Heart left ventricle (tissue), 16 donors: ENCODE results near the gene PTPRN2. TPM values are rescaled to one million over a fixed set of nuclear protein-coding genes. Genes with fewer than 3 reads are reported as not detected.

Source experiments
- ATAC-seq, 4 donors: fragments of 200-7000 bp; cut with Tn5 transposase; one replicate each; pipeline ENCODE4 v1.9.1; 2020 to 2022; ENCODE audit warnings: moderate library complexity in 4 of 4, mild to moderate bottlenecking in 3 of 4, moderate number of reproducible peaks in 1 of 4
- DNase-seq, 5 donors: peaks; one replicate each; pipeline ENCODE4 v3.0.0-alpha.2; 2020
- H3K27ac ChIP-seq, 12 donors: fragments of 200-600 bp; sonication (generic) in 4 of 12; one replicate each; pipeline versions ENCODE4 v1.5.0 to v1.8.0; 2016 to 2022; ENCODE audit warnings: mild to moderate bottlenecking in 2 of 12
- H3K27me3 ChIP-seq, 9 donors: fragments of 200-600 bp; sonication (generic) in 2 of 9; one replicate each; pipeline versions ENCODE4 v1.5.1 to v1.8.0; 2016 to 2022; ENCODE audit warnings: mild to moderate bottlenecking in 3 of 9
- H3K36me3 ChIP-seq, 9 donors: fragments of 200-600 bp; sonication (generic) in 2 of 9; one replicate each; pipeline versions ENCODE4 v1.5.0 to v1.8.0; 2018 to 2022; ENCODE audit warnings: mild to moderate bottlenecking in 2 of 9
- H3K4me1 ChIP-seq, 12 donors: fragments of 200-600 bp; sonication (generic) in 4 of 12; one replicate each; pipeline versions ENCODE4 v1.5.0 to v1.8.0; 2016 to 2022; ENCODE audit warnings: mild to moderate bottlenecking in 3 of 12
- H3K4me3 ChIP-seq, 12 donors: fragments of 200-600 bp; sonication (generic) in 4 of 12; one replicate each; pipeline versions ENCODE4 v1.5.0 to v1.8.0; 2017 to 2022; ENCODE audit warnings: mild to moderate bottlenecking in 9 of 12, moderate library complexity in 4 of 12
- H3K9me3 ChIP-seq, 12 donors: fragments of 200-600 bp; sonication (generic) in 4 of 12; one replicate each; pipeline versions ENCODE4 v1.5.0 to v1.8.0; 2016 to 2022; ENCODE audit warnings: mild to moderate bottlenecking in 1 of 12
- CTCF ChIP-seq, 12 donors: fragments of 200-600 bp; sonication (generic) in 4 of 12; IDR thresholded peaks; one replicate each; pipeline versions ENCODE4 v1.5.0 to v1.8.0; 2018 to 2022; ENCODE audit warnings: antibody characterized with exemption in 12 of 12, mild to moderate bottlenecking in 5 of 12
- POLR2A ChIP-seq, 2 donors: fragments of 450-650 bp; IDR thresholded peaks; one replicate each; pipeline ENCODE4 v1.6.1; 2017; ENCODE audit warnings: antibody characterized with exemption in 2 of 2, mild to moderate bottlenecking in 2 of 2, moderate library complexity in 2 of 2
- WGBS, 4 donors: extraction: QIAGEN DNeasy Blood & Tissue Kit in 2 of 4; methylation state at CpG; one replicate each; pipeline versions ENCODE4 v1.1.5 to v1.1.7; 2013 to 2018; 5-methylcytosine and 5-hydroxymethylcytosine counted together
- intact Hi-C, 10 donors: fragments of 100-400 bp; cut with DNase I; formaldehyde crosslinking; loops; one replicate each; pipeline versions ENCODE4 v1.11.1 to v1.14.2; 2022
- polyA plus RNA-seq, 2 donors: library from polyadenylated mRNA; stranded (reverse); fragments of 200-250 nt; gene quantifications; one replicate each; pipeline ENCODE4 v1.2.3, GENCODE V29; 2013
- total RNA-seq, 9 donors: library from RNA; depleted of rRNA in 2 of 9; stranded (reverse); fragments of >200 nt in 2 of 9; fragmentation: NEBNext Ultra II Directional in 3 of 9; extraction: Animal tissue kit (Norgen Biotek cat#: 25700) in 3 of 9; gene quantifications; one replicate each; pipeline versions ENCODE4 v1.1.0 to v1.2.4, GENCODE V29; 2016 to 2023
- donor health status: ischemic (EF 13 %, LVEDD 7.1; RV severe dilation, severe dysfunction).
- donor health status: healthy with polysubstance abuse.
- donor health status: DM: no; HTN: yes; CAD: no.
- donor health status: DM: no; HTN: no; CAD: no.
- donor health status: ischemic (EF 25% LVEDD 6.9; RV normal size, moderate dysfunction).
- donor health status: ischemic (EF 25% LVEDD 5.7; RV mildly dilated, moderate dysfunction).
- donor health status: healthy.
- donor health status: DM: yes; HTN: yes; CAD: no.
- donor health status: ischemic (EF 35%, LVEDD 5.7; RV mildly dilated, moderate dysfunction).
- donor health status: nonischemic (EF 11% LVEDD 7.7; RV severe dilation, severe dysfunction).
- donor health status: DM: yes; HTN: yes; CAD: no.
- donor health status: PGD.
- donor health status: ischemic (EF 29% LVEDD 5.4; RV normal size, mild dysfunction).
- donor health status: nonischemic (EF 23%, LVEDD 6.1; RV moderate dilation, normal function).

PTPRN2 gene
- total and polyA plus RNA-seq, 11 donors, result 0.61 to 2.3 (median 1.3) TPM

- TF ChIP-seq CTCF (IDR thresholded peaks at IDR 0.05) (no peak), POLR2A (IDR thresholded peaks at IDR 0.05) (no peak)
- peak in 1 of 5 donors; percentile 13 for DNase-seq
- Histone ChIP-seq H3K9me3 (no peaks in the 10 kb centered on the region), H3K4me3 (no peak overlapping the region), H3K27ac (no peak overlapping the region), H3K4me1 (no peaks in the 10 kb centered on the region), H3K27me3 (peaks cover 0 to 24% (median 3%) of the 10 kb centered on the region in 9 donors), H3K36me3 (no peaks in the 10 kb centered on the region)
- no peak for ATAC-seq
- intact Hi-C loops, result no loop called here
- 79 to 82% (median 81%) methylated on average over 11 of the region's 11 CpGs for whole genome bisulfite sequencing, 4 donors
These were observed 56.0 kb downstream of the PTPRN2 start for GRCh38 chr7:158531661-158532060.

GRCh38 chr7:158530800-158531609 is 56.6 kb downstream of the PTPRN2 start:
- H3K4me3 ChIP-seq, result no peak overlapping the region
- no peaks in the 10 kb centered on the region for H3K9me3 ChIP-seq
- no peak overlapping the region for H3K27ac ChIP-seq
- TF ChIP-seq POLR2A (IDR thresholded peaks at IDR 0.05) (no peak), CTCF (IDR thresholded peaks at IDR 0.05) (no peak)
- H3K36me3 ChIP-seq, result no peaks in the 10 kb centered on the region
- DNase-seq (peak in 1 of 5 donors; percentile 14), ATAC-seq (no peak)
- peaks cover 0 to 25% (median 3%) of the 10 kb centered on the region in 9 donors for H3K27me3 ChIP-seq
- WGBS, 4 donors, result 76 to 81% (median 77%) methylated on average over 24 of the region's 24 CpGs
- intact Hi-C loops, result no loop called here
- no peaks in the 10 kb centered on the region for H3K4me1 ChIP-seq

- Histone ChIP-seq H3K27ac (no peak overlapping the region), H3K27me3 (peaks cover 0 to 39% (median 4%) of the 10 kb centered on the region in 9 donors), H3K4me3 (no peak overlapping the region), H3K4me1 (no peaks in the 10 kb centered on the region), H3K36me3 (no peaks in the 10 kb centered on the region), H3K9me3 (no peaks in the 10 kb centered on the region)
- no peak for TF ChIP-seq POLR2A (IDR thresholded peaks at IDR 0.05)
- no peak for TF ChIP-seq CTCF (IDR thresholded peaks at IDR 0.05)
- ATAC-seq, result no peak
- intact Hi-C loops, result no loop called here
- WGBS, 4 donors, result 71 to 77% (median 74%) methylated on average over 20 to 21 of the region's 21 CpGs
- DNase-seq, result no peak
These were observed 58.2 kb downstream of the PTPRN2 start for GRCh38 chr7:158529181-158530096.
